ENCODE measurements around the gene KRT31.

Gene KRT31

GRCh38 chr17:41369023-41369422 is 28.4 kb downstream of the KRT31 start:
- TF ChIP-seq CTCF (IDR thresholded peaks at IDR 0.05; ENCODE audit: low read depth, low read length): no peak
- no peak overlapping the region for H3K4me3 ChIP-seq (ENCODE audit: low read depth, low read length)

DNA sequence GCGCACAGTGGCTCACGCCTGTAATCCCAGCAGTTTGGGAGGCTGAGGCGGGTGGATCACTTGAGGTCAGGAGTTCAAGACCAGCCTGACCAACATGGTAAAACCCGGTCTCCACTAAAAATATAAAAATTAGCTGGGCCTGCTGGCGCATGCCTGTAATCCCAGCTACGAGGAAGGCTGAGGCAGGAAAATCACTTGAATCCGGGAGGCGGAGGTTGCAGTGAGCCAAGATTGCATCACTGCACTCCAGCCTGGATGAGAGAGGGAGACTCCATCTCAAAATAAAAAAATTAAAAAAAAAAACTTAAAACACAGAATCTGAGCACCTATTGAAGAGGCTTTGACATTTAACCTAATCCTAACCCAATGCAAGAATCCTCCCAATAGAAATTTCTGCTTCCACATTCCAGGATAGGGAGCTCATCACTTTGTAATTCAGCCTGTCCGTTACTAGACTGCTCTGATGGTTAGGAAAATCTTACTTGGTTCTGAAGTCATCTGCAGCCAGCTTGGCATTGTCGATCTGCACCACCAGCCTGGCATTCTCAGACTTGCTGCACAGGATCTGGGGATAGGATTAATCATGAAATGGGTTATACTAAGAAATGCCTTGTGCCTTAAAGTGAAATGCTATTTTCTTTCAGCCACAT is 29.9 kb downstream of the KRT31 start:
- no peak for TF ChIP-seq CTCF (IDR thresholded peaks at IDR 0.05; ENCODE audit: low read depth, low read length)
- no peak overlapping the region for H3K4me3 ChIP-seq (ENCODE audit: low read depth, low read length)

- no peak for TF ChIP-seq CTCF (IDR thresholded peaks at IDR 0.05; ENCODE audit: low read depth, low read length)
- no peak overlapping the region for H3K4me3 ChIP-seq (ENCODE audit: low read depth, low read length)
Measured at GRCh38 chr17:41366070-41366469, 31.3 kb downstream of the KRT31 start.

- no peak overlapping the region for H3K4me3 ChIP-seq (ENCODE audit: low read depth, low read length)
- no peak for TF ChIP-seq CTCF (IDR thresholded peaks at IDR 0.05; ENCODE audit: low read depth, low read length)
Measured at GRCh38 chr17:41363881-41364280, 33.5 kb downstream of the KRT31 start.

GRCh38 chr17:41360296-41360995 is 37.0 kb downstream of the KRT31 start:
- TF ChIP-seq CTCF (IDR thresholded peaks at IDR 0.05; ENCODE audit: low read depth, low read length): no peak
- H3K4me3 ChIP-seq (ENCODE audit: low read depth, low read length): no peak overlapping the region

GRCh38 chr17:41354536-41354935 is 42.9 kb downstream of the KRT31 start:
- TF ChIP-seq CTCF (IDR thresholded peaks at IDR 0.05; ENCODE audit: low read depth, low read length): no peak
- no peak overlapping the region for H3K4me3 ChIP-seq (ENCODE audit: low read depth, low read length)

- TF ChIP-seq CTCF (IDR thresholded peaks at IDR 0.05; ENCODE audit: low read depth, low read length): no peak
Measured at GRCh38 chr17:41352597-41353366, 44.6 kb downstream of the KRT31 start.

More at GRCh38 chr17:41352597-41353366, 44.6 kb downstream of the KRT31 start:
- no peak overlapping the region for H3K4me3 ChIP-seq (ENCODE audit: low read depth, low read length)

Data from WI38 (cell line).